Lung microvascular endothelial cell (primary cell): ENCODE results near the gene LMX1B. TPM values are rescaled to one million over a fixed set of nuclear protein-coding genes. Genes with fewer than 3 reads are reported as not detected.
"Not testable (repeated sequence)": the region's sequence is repeated elsewhere in the genome, so short reads cannot be mapped to it uniquely, and the experiment has no call there.

Experiments
- DNase-seq, 2 donors: peaks; one replicate each; pipeline versions ENCODE4 v3.0.0 to v3.0.0-alpha.2; 2010; ENCODE audit warnings: low read depth in 2 of 2
- total RNA-seq: library from RNA; depleted of rRNA; stranded (reverse); fragments of >200 nt; gene quantifications from 2 replicates; pipeline ENCODE4 v1.2.1, GENCODE V29; 2014

Gene LMX1B
- total RNA-seq, 1 donor from 2014 or later = not detected

- no peak for DNase-seq
Measured at GRCh38 chr9:126633881-126634558, 20.3 kb downstream of the LMX1B start.

- no peak for DNase-seq
Measured at GRCh38 chr9:126635061-126635460, 21.3 kb downstream of the LMX1B start.

DNA sequence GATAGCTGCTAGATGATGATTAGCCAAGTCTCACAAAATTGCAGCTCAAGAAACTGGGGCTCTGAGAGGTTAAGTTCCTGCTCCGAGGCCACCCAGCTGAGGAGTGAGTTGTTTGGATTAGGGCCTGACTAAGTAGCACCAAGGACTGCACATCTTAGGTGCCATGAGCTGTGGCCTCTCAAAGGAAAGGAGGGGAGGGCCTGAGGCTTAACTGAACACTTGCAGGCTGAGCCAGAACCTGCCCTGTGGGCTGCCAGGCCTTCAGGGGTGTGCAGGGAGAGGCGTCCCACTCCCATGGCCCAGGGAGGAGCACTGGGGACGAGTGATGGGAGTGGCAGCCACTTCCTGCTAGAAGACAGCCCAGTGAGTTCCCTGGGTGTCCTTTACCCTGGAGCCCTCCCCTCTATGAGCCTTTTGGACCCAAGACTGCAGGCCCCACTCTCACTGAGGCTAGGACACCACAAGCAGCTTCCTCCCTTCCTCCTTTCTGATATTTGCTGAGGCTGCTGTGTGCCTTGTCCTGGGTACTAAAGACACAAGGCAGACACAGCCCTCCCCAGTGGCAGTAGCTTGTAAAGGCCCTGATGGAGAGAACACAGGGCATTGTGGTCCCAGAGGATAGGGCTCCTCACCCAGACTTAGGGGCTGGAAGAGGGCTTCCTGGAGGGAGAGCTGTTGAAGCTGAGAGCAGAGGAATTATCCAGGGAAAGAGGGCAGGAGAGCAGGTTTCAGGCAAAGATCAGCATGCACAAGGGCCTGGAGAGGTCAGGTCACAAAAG, 22.1 kb downstream of the LMX1B start:
- no peak for DNase-seq

GRCh38 chr9:126636983-126637798, 23.5 kb downstream of the LMX1B start:
- DNase-seq = no peak

GRCh38 chr9:126638571-126639132, 24.9 kb downstream of the LMX1B start:
- DNase-seq = no peak

- no peak for DNase-seq
Measured at GRCh38 chr9:126639318-126640000, 25.7 kb downstream of the LMX1B start.

DNA sequence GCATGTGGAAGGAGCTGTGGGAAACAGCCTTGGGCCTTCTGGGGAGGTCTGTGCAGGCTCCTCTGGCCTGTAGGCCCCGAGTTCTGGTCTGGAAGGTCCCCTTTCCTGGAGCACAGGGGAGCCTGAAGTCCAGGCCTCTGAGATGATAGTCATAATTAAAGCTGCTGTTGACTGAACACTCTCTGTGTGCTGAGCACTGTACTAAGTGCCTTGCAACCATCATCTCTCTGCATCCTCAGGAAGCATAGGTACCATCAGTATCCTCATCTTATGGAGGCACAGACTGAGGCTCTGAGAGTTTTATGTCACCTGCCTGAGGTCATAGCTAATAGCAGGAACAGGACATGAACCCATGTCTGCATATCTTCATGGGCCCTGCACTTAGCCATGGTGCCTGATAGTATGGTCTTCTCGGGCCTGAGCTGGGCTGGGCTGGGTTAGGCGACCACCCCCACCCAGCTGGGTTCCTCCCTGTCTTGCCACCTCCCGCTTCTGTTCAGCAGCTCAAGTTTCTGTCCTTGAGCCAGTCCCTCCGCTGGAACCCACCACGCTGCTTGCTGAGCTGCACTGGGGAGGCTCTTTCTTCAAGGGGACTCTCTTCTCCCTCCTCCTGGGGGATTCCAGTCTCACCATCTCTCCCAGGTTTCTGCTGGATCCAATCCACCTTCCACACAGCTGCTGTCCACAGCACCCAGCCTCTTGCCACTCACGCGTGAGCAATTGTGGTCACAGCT, 27.6 kb downstream of the LMX1B start:
- no peak for DNase-seq

GRCh38 chr9:126642010-126642744, 28.4 kb downstream of the LMX1B start:
- DNase-seq = no peak

DNA sequence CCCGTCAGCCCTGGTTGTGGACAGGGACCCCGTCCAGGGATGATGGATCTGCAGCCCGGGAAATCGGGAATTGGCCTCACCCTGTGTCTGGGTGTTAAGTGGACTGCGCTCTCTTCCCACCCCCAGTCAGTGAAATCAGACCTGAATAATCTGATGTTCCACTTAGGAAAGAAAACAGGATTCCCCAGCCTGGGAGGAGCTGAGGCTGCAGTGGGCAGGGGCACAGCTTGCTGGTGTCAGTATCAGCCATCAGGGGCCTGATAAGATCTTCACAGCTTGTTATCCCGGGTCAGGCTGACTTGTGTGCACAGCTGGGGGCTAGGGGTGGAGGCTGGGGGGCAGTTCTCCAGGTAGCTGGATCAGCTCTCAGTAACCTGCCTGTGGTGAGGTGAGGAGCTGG, 29.1 kb downstream of the LMX1B start:
- no peak for DNase-seq

DNA sequence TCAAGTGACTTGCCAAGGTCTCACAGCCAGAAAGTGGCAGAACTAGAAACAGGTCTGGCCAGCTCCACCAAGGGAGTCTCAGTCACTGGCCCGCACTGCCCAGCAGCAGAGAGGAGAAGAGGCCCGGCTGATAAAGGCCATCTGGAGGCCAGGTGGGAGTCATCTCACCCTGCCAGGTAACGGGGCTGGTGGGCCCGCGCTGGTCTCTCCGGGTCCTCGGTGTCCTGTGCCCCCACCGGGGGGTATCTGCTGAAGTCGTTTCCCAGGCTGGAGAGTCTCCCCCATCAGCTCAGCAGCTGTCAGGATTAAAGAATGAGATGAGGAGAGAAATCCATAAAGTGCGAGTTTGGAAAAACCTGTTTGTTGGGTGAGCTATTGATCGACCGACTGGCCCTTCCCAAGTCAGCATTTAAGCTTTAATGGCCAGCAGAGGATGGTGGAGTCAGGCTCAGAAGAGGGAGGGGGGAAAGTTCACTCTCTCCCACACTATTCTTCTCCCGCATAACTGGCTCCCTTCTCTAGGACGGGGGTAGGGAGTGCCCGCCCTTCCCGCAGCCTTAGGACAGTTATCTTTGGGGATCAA, 30.3 kb downstream of the LMX1B start:
- DNase-seq = no peak

- DNase-seq = no peak
Measured at GRCh38 chr9:126646162-126646561, 32.4 kb downstream of the LMX1B start.

GRCh38 chr9:126647585-126648411, 34.1 kb downstream of the LMX1B start:
- DNase-seq = no peak

- DNase-seq = no peak
Measured at GRCh38 chr9:126649477-126649876, 35.7 kb downstream of the LMX1B start.

GRCh38 chr9:126650404-126651341, 36.9 kb downstream of the LMX1B start:
- no peak for DNase-seq

DNA sequence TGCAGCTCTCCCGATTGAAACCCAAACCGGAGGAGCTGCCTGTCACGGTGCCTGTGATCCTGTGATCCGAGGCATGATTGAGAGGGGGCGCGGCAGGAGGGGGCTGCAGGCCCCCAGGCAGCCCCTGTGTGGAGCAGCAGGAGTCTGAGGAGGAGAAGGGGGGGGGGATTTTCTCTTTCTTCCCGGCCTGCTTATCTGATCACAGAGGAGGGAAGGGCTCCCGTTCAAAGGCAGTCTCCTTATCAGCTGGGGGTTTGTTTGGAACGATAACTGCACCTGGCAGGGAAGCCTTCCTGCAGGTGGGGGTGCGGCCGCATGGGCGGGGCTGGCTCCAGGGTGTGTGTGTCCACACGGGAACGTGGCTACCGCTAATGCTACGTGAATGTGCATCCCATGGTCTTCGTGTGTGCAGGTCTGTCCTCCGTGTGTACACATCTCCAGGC, 38.4 kb downstream of the LMX1B start:
- no peak for DNase-seq

- no peak for DNase-seq
Measured at GRCh38 chr9:126654124-126654523, 40.4 kb downstream of the LMX1B start.

DNA sequence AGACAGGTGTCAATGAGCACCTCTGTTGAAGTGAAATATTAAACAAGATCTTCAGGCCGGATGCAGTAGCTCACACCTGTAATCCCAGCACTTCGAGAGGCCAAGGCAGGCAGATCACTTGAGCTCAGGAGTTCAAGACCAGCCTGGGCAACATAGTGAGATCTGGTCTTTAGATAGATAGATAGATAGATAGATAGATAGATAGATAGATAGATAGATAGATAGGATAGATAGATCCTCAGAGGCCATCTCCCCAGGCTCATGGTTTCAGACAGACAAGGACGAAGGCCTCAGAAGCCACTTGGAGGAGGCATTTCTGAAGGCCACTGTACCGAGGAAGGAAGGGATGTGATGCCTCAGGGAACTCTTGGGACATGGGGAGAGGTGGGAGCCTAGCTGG, 42.5 kb downstream of the LMX1B start:
- DNase-seq = not testable (repeated sequence)
